Stomach (tissue), 9 donors: ENCODE measurements around the gene NXPH4. TPM values are rescaled to one million over a fixed set of nuclear protein-coding genes. Genes with fewer than 3 reads are reported as not detected.

Source experiments
- DNase-seq, 2 donors: peaks; one replicate each; pipeline versions ENCODE4 v3.0.0 to v3.0.0-alpha.2; 2013 to 2019
- H3K27ac ChIP-seq, 5 donors: fragments of 200-600 bp in 4 of 5; sonication (generic) in 4 of 5; one replicate each; pipeline ENCODE4 v1.5.1; 2013 to 2019; ENCODE audit warnings: mild to moderate bottlenecking in 1 of 5, moderate library complexity in 1 of 5
- H3K27me3 ChIP-seq, 3 donors: fragments of 200-600 bp; sonication (generic); one replicate each; pipeline ENCODE4 v1.5.1; 2017 to 2019; ENCODE audit warnings: mixed run types in 1 of 3
- H3K36me3 ChIP-seq, 4 donors: fragments of 200-600 bp; sonication (generic); 1 replicate in 3 of 4; 2 replicates in 1 of 4; pipeline ENCODE4 v1.5.1; 2016 to 2019
- H3K4me1 ChIP-seq, 4 donors: fragments of 200-600 bp; sonication (generic); one replicate each; pipeline ENCODE4 v1.5.1; 2016 to 2019
- H3K4me3 ChIP-seq, 4 donors: fragments of 200-600 bp; sonication (generic) in 3 of 4; one replicate each; pipeline ENCODE4 v1.5.1; 2016 to 2019; ENCODE audit warnings: mild to moderate bottlenecking in 1 of 4
- H3K9me3 ChIP-seq, 4 donors: fragments of 200-600 bp; sonication (generic); one replicate each; pipeline ENCODE4 v1.5.1; 2016 to 2019
- EP300 ChIP-seq: sonication (generic); formaldehyde crosslinking; IDR thresholded peaks from one replicate; pipeline ENCODE4 v1.6.1; 2017; ENCODE audit warnings: antibody characterized with exemption
- POLR2A ChIP-seq, 4 donors: fragments of 450-650 bp; IDR thresholded peaks; one replicate each; pipeline ENCODE4 v1.6.1; 2016; ENCODE audit warnings: antibody characterized with exemption in 4 of 4, control low read depth in 2 of 4, mild to moderate bottlenecking in 1 of 4, moderate library complexity in 1 of 4
- POLR2AphosphoS5 ChIP-seq, 3 donors: sonication (generic); formaldehyde crosslinking; IDR thresholded peaks; one replicate each; pipeline ENCODE4 v1.6.1; 2016; ENCODE audit warnings: antibody characterized with exemption in 3 of 3
- WGBS, 5 donors: extraction: QIAGEN DNeasy Blood & Tissue Kit in 3 of 5; methylation state at CpG; one replicate each; pipeline versions ENCODE4 v1.1.5 to v1.1.7; 2013 to 2018; 5-methylcytosine and 5-hydroxymethylcytosine counted together
- intact Hi-C: fragments of 100-400 bp; cut with DNase I; formaldehyde crosslinking; loops from one replicate; pipeline ENCODE4 v1.15.1; 2023; ENCODE audit warnings: low total_unique reads
- polyA plus RNA-seq, 3 donors: library from polyadenylated mRNA; stranded (reverse); fragments of 200-250 nt; gene quantifications; one replicate each; pipeline ENCODE4 v1.2.3, GENCODE V29; 2013
- total RNA-seq, 5 donors: library from RNA; depleted of rRNA; stranded (reverse); fragments of >200 nt; gene quantifications; one replicate each; pipeline versions ENCODE4 v1.1.0 to v1.2.3, GENCODE V29; 2014 to 2016
- TF ChIP-seq, protein P1 (sequence below), 7 experiments: fragments of 450-650 bp in 4 of 7; fragments of 200-600 bp in 3 of 7; sonication (generic) in 3 of 7; IDR thresholded peaks; one replicate each; pipeline ENCODE4 v1.5.1; 2016 to 2019; ENCODE audit warnings: antibody characterized with exemption in 7 of 7, control low read depth in 2 of 7, mild to moderate bottlenecking in 1 of 7
- donor health status: healthy with polysubstance abuse.
- donor health status: Bipolar disorder and iron deficiency.
- donor health status: healthy.

Gene NXPH4
- total and polyA plus RNA-seq, 8 donors = 0.18 to 0.44 (median 0.30) TPM; not detected in 5

DNA sequence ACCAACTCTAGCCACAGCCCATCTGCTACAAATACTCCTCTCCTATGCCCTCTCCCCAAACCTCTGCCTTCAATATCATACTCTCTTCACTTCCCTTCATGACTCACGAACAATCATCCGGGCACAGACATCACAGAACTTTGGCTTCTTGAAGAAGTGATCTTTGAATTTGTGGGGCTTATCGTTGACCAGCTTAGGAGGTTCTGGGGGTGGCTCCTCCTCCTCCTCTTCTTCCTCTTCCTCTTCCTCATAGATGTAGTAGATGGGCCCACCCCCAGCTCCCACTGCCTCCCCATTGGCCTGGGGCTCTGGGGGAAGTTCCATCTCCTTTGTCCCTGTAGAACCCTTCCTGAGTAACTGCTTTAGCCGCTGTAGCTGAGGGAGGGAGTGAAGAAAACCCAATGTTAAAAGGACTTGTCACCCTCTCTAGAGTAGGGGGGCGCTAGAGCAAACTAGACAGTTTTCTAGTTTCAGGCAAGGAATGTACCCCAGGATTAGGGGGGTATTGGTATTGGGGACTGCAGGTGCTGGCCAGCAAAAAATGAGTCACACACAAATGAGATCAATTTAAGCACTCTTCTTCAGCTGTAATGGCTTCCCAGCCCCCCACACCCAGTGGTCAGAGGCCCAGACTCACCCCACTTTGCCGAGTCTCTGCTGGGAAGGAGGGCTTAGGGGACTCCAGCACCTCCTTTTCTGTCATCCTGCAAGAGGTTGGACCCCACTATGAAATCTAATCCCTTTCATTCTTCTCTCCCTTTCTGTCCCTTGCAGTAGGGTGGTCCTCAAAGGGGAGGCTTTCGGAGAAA lies 32.5 kb downstream of the NXPH4 start:
- no peak overlapping the region for H3K4me3 ChIP-seq
- intact Hi-C loops = loop anchor here (5.0 kb wide), 1 partner anchor 37 kb away; no protein-coding TSS in a partner anchor
- WGBS, 5 donors = 76 to 77% (median 76%) methylated on average over 6 to 7 of the region's 7 CpGs
- H3K4me1 ChIP-seq = peaks cover 0 to 2% (median under 1%) of the 10 kb centered on the region in 4 donors
- no peak overlapping the region for H3K27ac ChIP-seq
- peaks cover 0 to 9% (median 2%) of the 10 kb centered on the region in 4 donors for H3K36me3 ChIP-seq
- no peaks in the 10 kb centered on the region for H3K9me3 ChIP-seq
- no peak for TF ChIP-seq EP300
- no peak for TF ChIP-seq POLR2AphosphoS5 (IDR thresholded peaks at IDR 0.05)
- TF ChIP-seq, protein P1, sequence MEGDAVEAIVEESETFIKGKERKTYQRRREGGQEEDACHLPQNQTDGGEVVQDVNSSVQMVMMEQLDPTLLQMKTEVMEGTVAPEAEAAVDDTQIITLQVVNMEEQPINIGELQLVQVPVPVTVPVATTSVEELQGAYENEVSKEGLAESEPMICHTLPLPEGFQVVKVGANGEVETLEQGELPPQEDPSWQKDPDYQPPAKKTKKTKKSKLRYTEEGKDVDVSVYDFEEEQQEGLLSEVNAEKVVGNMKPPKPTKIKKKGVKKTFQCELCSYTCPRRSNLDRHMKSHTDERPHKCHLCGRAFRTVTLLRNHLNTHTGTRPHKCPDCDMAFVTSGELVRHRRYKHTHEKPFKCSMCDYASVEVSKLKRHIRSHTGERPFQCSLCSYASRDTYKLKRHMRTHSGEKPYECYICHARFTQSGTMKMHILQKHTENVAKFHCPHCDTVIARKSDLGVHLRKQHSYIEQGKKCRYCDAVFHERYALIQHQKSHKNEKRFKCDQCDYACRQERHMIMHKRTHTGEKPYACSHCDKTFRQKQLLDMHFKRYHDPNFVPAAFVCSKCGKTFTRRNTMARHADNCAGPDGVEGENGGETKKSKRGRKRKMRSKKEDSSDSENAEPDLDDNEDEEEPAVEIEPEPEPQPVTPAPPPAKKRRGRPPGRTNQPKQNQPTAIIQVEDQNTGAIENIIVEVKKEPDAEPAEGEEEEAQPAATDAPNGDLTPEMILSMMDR (IDR thresholded peaks at IDR 0.05) = no peak
- TF ChIP-seq POLR2A (IDR thresholded peaks at IDR 0.05) = no peak
- H3K27me3 ChIP-seq = peaks cover 0 to 15% (median 2%) of the 10 kb centered on the region in 3 donors
- no peak for DNase-seq

DNA sequence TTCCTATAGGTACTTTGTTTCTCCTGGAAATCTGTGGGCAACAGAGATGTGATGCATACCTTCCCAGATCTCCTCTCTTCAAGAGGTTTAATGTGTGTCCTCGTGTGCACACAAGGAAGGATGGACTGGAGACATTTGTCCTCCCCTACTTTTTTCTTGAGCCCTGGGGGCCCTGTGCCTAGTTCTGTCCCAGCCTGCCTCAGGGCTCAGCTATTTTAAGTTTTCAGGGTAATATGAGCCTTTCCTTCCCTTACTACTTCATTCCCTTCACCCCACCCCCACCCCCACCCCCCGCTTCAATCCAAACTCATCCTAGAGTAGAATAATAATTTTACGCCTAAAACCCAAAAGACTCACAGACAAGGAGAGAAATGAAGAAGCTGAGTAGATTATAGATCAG lies 33.9 kb downstream of the NXPH4 start:
- 70 to 84% (median 81%) methylated on average over 3 of the region's 3 CpGs for WGBS, 5 donors
- no peak for DNase-seq
- peaks cover 2 to 23% (median 16%) of the 10 kb centered on the region in 4 donors for H3K36me3 ChIP-seq
- TF ChIP-seq POLR2AphosphoS5 (IDR thresholded peaks at IDR 0.05) (no peak), EP300 (no peak), POLR2A (IDR thresholded peaks at IDR 0.05) (no peak)
- TF ChIP-seq, protein P1 (IDR thresholded peaks at IDR 0.05) = no peak
- H3K4me1 ChIP-seq = no peaks in the 10 kb centered on the region
- H3K9me3 ChIP-seq = no peaks in the 10 kb centered on the region
- H3K27me3 ChIP-seq = peaks cover 0 to 6% (median 0%) of the 10 kb centered on the region in 3 donors
- H3K27ac ChIP-seq = no peak overlapping the region
- intact Hi-C loops = no loop called here
- H3K4me3 ChIP-seq = no peak overlapping the region

- no peak for TF ChIP-seq POLR2A (IDR thresholded peaks at IDR 0.05)
- no peak for TF ChIP-seq POLR2AphosphoS5 (IDR thresholded peaks at IDR 0.05)
- TF ChIP-seq, protein P1 (IDR thresholded peaks at IDR 0.05) = no peak
- TF ChIP-seq EP300 = no peak
- no peak for DNase-seq
- H3K27ac ChIP-seq = no peak within 1 kb of the TSS
- intact Hi-C loops = no loop called here
- H3K9me3 ChIP-seq = no peaks in the 10 kb centered on the region
- 48 to 80% (median 75%) methylated on average over 7 of the region's 7 CpGs for WGBS, 5 donors
- H3K27me3 ChIP-seq = peaks cover 0 to 6% (median 0%) of the 10 kb centered on the region in 3 donors
- no peak within 1 kb of the TSS for H3K4me3 ChIP-seq
- H3K36me3 ChIP-seq = peaks cover 6 to 27% (median 20%) of the 10 kb centered on the region in 4 donors
- no peaks in the 10 kb centered on the region for H3K4me1 ChIP-seq
Observed at GRCh38 chr12:57250956-57251355, 34.4 kb downstream of the NXPH4 start, which contains the start of gene STAC3. TSS of gene STAC3 (minus strand) at chr12:57251187. CDS start at chr12:57249636, 1,551 bp downstream.

GRCh38 chr12:57254506-57255280 lies 38.1 kb downstream of the NXPH4 start:
- 90 to 95% (median 91%) methylated on average over 9 to 14 of the region's 14 CpGs for whole genome bisulfite sequencing, 5 donors
- no peak for DNase-seq
- H3K9me3 ChIP-seq = no peaks in the 10 kb centered on the region
- H3K27ac ChIP-seq = no peak overlapping the region
- peaks cover 0 to 9% (median 1%) of the 10 kb centered on the region in 4 donors for H3K4me1 ChIP-seq
- no peak for TF ChIP-seq EP300
- TF ChIP-seq, protein P1 (IDR thresholded peaks at IDR 0.05) = no peak
- TF ChIP-seq POLR2AphosphoS5 (IDR thresholded peaks at IDR 0.05) = no peak
- TF ChIP-seq POLR2A (IDR thresholded peaks at IDR 0.05) = no peak
- intact Hi-C loops = no loop called here
- H3K4me3 ChIP-seq = no peak overlapping the region
- peaks cover 38 to 64% (median 57%) of the 10 kb centered on the region in 4 donors for H3K36me3 ChIP-seq
- no peaks in the 10 kb centered on the region for H3K27me3 ChIP-seq
